Measurements from ENCODE around the gene CLCNKB. TPM values are rescaled to one million over a fixed set of nuclear protein-coding genes. Genes with fewer than 3 reads are reported as not detected.

CLCNKB gene
- total and polyA plus RNA-seq, 2 donors (not counting 3 experiments of a cell fraction or from before 2014, with no cell fraction given): 0.18 TPM; not detected in 1

DNA sequence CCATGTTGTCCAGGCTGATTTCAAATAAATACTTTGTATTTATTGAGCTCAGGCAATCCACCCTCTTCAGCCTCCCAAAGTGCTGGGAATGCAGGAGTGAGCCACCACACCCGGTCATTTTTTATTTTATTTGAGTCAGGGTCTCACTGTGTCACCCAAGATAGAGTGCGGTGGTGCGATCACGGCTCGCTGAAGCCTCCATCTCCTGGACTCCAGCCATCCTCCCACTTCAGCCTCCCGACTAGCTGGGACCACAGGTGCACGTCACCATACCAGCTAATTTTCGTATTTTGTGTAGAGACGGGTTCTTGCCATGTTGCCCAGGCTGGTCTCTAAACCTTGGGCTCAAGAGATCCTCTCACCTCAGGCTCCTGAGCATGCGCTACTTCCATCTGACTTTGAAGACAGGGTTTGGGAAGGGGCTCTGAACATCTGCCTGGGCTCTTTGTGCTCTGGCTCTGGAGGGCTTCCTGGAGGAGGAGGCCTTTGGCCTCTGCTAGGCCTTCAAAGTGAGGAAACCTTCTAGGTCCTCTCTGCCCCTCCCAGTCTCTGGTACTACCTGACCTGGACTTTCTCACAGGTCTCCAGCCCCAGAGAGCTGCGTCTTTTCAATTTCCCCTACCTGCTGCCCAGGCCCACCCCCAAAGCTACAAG is 31.5 kb upstream of the CLCNKB start:
- Histone ChIP-seq H3K36me3 (ENCODE audit: control insufficient read depth in 2 of 2, extremely low read depth in 1 of 2, insufficient read depth in 2 of 2, low read length in 2 of 2) (no peaks in the 10 kb centered on the region), H3K79me2 (ENCODE audit: control insufficient read depth, insufficient read depth, low read length) (no peaks in the 10 kb centered on the region), H4K20me1 (replicated peaks; ENCODE audit: control insufficient read depth, extremely low read depth, insufficient read depth, low read length) (no peaks in the 10 kb centered on the region), H3K9ac (replicated peaks; ENCODE audit: extremely low read depth, insufficient read depth, low read length) (no peak overlapping the region), H3K4me3 (replicated peaks in 1 of 3; ENCODE audit: insufficient read depth in 1 of 3, low read depth in 1 of 3, low read length in 3 of 3) (no peak overlapping the region), H3K27ac (ENCODE audit: insufficient read depth, low read depth, low read length) (no peak overlapping the region), H3K4me2 (ENCODE audit: insufficient read depth, low read length) (no peak overlapping the region), H2AFZ (ENCODE audit: low read depth, low read length) (no peak overlapping the region), H3K9me1 (replicated peaks; ENCODE audit: control insufficient read depth, extremely low read depth, insufficient read depth, low read length) (no peaks in the 10 kb centered on the region), H3K27me3 (ENCODE audit: control insufficient read depth in 2 of 2, insufficient read depth in 2 of 2, low read length in 2 of 2) (no peaks in the 10 kb centered on the region), H3K4me1 (ENCODE audit: control insufficient read depth, extremely low read depth, insufficient read depth, low read length) (peaks cover 4% of the 10 kb centered on the region), H3K9me3 (replicated peaks; ENCODE audit: control insufficient read depth, insufficient read depth, low read length) (no peaks in the 10 kb centered on the region)
- no peak for DNase-seq (ENCODE audit: low read depth, low spot score)
- dilution Hi-C loops (cut with MboI; ENCODE audit: extremely low pct_ligation_motif_present, low sequenced_read_pairs) (no loop called here), intact Hi-C loops (cut with micrococcal nuclease) (no loop called here)
- TF ChIP-seq JUN (IDR thresholded peaks at IDR 0.05; ENCODE audit: borderline replicate concordance, insufficient read depth, insufficient read length, low read depth): no peak
- no peak for TF ChIP-seq POLR2AphosphoS5 (IDR thresholded peaks at IDR 0.05; ENCODE audit: insufficient read depth, low read depth, low read length)
- no peak for TF ChIP-seq GATA2 (IDR thresholded peaks at IDR 0.05; ENCODE audit: insufficient read depth, insufficient read length, low read depth, low read length)
- no peak for TF ChIP-seq EZH2 (IDR thresholded peaks at IDR 0.05; ENCODE audit: borderline replicate concordance, low read depth, low read length, severe bottlenecking)
- TF ChIP-seq, protein P1, sequence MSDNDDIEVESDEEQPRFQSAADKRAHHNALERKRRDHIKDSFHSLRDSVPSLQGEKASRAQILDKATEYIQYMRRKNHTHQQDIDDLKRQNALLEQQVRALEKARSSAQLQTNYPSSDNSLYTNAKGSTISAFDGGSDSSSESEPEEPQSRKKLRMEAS (IDR thresholded peaks at IDR 0.05; ENCODE audit: insufficient read depth, insufficient read length): no peak
- TF ChIP-seq MYC (IDR thresholded peaks at IDR 0.05; ENCODE audit: low read depth, low read length): no peak
- no peak for TF ChIP-seq FOS (IDR thresholded peaks at IDR 0.05; ENCODE audit: borderline replicate concordance, insufficient read depth, low read length)
- no peak for TF ChIP-seq POLR2A (IDR thresholded peaks at IDR 0.05; ENCODE audit: low read depth, low read length)
- TF ChIP-seq, protein P2, sequence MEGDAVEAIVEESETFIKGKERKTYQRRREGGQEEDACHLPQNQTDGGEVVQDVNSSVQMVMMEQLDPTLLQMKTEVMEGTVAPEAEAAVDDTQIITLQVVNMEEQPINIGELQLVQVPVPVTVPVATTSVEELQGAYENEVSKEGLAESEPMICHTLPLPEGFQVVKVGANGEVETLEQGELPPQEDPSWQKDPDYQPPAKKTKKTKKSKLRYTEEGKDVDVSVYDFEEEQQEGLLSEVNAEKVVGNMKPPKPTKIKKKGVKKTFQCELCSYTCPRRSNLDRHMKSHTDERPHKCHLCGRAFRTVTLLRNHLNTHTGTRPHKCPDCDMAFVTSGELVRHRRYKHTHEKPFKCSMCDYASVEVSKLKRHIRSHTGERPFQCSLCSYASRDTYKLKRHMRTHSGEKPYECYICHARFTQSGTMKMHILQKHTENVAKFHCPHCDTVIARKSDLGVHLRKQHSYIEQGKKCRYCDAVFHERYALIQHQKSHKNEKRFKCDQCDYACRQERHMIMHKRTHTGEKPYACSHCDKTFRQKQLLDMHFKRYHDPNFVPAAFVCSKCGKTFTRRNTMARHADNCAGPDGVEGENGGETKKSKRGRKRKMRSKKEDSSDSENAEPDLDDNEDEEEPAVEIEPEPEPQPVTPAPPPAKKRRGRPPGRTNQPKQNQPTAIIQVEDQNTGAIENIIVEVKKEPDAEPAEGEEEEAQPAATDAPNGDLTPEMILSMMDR (IDR thresholded peaks at IDR 0.05; ENCODE audit: extremely low read depth in 1 of 2, insufficient read depth in 1 of 2, low read depth in 1 of 2, low read length in 2 of 2): no peak
- FAIRE-seq: no peak
- ChIA-PET CTCF (interaction anchor here (0.8 to 3.2 kb wide), 2 partner anchors 44 to 61 kb away, joined by 4 to 19 read pairs; partner anchors contain the start of gene FAM131C), POLR2A (no interaction called here)
- no TSS peak for BruUV-seq (replicated peaks)
